ENCODE data around the gene ARHGAP26.

ARHGAP26 gene

DNA sequence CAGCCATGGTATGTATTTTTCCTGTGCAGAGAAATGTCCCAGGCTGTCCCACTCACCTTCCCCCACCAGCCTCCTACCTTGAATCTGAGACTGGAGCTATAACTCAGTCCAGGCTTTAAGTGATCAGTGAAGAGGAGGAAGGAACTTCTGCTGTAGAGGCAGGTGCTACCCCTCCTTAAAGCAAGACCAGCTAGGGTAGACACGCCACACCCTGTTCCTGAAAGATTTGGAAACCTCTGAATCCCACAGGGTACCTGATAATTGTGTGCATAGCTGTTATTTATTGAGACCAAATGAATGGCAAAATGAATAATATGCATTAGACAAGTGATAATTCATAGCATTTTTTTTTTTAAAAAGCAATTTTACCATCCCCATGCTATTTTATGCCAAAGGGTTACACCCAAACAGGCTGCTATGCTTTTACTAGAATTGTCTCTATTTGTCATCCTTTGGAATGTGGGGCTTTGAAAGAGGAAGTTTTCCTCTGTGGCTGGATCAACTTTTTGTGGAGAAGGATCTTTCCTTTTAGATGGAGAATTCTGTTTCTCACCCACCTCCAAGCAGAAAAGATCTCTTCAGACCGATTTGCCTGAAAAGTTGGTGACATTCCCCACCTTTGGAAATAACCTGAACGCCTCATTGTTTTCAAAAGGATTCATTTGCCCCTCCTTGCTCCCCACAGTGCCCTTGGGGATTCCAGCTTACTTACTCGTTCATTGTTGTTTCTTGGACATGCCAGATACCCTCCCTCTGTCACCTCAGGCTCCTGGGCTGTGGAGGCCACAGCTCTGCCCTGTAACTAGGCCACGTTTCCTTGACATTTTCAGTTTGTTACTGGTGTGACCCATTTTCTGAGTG lies 384.6 kb downstream of the ARHGAP26 start:
- DNase-seq, result no peak

DNA sequence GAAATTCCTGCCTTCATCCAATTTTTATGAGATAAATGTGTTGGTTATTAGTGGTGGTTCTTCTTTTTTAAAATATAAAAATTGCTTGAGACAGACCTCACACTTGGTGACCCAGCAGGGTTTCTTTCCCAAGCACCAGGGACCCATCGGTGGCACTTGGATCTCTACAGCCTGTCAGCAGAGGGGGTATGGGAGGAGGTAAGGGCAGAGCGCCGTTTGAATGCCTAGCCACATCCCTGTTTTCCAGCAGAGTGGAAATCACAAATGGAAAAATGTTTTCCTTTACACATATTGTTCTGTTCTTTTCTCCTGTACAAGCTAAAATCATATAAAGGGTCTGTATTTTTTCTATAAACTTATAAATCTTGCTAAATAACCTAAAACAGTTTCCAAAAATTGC lies 385.3 kb downstream of the ARHGAP26 start:
- no peak for DNase-seq

DNA sequence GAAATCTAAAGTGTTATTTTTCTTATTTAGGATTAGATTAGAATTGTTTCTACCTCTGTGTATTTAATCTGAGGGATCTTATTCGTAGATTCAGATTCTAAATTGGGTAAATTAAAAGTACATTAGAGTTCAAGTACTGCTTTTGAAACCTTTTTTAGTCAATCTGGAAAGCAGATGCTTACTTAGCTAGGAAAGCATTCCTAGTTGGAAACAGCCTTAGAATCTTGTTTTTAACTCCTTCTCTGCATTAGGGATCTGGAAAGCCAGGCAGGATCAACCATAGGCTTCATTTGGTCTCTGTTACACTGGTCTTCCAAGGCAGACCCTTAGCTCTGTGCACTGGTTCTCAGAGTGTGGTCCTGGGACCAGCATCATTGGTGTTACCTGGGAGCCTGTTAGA lies 385.9 kb downstream of the ARHGAP26 start:
- no peak for DNase-seq

DNA sequence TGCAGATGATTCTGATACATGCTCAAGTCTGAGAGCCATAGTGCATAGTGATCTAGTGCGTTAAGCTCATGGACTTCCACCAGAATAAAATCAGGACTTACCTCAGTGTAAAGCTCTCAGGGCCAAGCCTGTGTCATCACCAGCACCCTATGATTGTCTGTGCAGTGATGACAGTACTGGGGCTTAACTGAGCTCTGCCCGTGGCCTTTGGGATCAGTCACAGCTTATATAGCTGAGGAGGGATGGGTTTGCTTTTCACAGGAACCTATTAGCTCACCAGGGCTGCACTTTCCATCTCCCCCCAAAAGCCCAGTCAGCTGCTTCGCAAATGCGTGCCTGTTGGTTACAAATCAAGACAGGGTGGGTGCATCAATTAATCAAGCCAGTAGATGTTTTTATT lies 386.4 kb downstream of the ARHGAP26 start:
- no peak for DNase-seq

DNA sequence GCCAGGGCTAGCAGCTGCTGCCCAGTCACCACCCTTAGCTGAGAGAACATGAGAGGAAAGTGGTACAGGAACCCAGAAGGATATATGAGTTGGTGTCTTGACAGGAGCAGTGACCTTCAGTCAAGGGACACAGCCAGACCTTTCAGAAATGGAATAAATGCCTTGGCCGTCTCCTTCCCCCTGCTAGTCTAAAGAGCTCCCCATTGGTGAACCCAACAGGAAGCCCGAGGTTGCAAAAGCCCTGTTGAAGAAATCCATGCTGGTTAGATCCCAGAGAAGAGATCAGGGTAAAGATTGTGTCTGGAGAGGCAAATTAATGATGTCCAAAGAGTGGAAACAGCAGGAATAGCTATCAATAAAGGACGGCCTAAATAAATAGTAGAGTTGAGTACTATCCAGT lies 388.9 kb downstream of the ARHGAP26 start:
- DNase-seq, result no peak

DNA sequence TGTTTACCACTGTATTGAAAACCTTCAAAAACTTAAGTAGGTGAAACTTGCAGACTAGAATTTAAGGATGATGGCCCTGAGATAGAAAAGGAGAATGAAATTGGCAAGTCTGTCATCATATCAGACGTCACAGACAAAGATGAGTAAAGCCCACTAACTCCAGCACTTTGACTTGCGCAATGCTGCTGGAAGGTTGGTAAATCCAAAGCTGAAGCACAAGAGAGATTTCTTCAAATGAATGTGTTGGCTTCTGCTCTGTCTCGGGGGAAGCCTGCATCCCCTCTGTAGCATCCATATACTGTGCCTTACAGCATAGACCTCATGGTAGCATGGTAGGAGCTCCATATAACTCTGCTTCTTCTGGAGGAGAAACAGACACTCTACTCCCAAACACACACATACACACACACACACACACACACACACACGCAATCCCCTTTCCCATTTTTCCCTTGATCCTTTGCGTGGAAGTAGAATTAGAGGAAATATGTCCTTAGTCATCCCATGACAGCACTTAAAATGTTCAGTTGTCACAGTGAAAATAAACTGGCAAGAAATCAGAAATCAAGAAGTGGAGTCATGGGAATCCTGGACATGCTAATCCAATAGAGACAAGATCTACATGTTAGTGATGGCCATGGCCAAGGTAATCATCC lies 391.8 kb downstream of the ARHGAP26 start:
- DNase-seq, result no peak

DNA sequence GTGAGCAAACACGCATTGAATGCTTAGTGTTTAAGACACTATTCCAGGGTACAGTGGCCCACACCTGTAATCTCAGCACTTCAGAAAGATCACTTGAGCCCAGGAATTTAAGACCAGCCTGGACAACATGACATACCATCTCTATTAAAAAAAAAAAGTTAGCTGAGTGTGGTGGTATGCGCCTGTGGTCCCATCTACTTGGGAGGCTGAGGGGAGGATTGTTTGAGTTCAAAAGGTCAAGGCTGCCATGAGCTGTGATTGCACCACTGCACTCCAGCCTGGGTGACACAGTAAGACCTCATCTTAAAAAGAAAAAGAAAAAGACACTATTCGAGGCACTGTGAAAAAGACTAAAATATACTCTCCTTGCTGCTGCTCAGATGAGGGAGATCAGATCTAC lies 392.6 kb downstream of the ARHGAP26 start:
- no peak for DNase-seq

DNA sequence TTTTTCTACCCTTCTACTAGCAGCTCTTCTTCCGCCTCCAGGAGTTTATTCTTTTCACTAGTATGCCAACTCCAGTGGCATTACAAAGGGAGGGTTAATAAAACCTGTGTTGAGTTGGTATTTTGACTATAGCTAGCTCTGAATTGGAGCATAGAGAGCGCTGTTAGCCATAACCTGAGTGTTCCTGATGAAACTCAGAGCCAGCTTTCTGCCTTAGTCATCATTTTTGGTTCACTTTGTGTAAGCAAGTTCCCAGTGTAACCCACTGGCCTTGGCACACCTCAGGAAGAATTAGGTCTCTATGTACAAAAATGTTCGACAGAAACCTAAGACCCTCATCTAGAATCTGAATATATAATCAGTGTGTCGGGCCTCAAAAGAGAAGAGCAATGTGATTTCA lies 394.4 kb downstream of the ARHGAP26 start:
- DNase-seq, result no peak

DNA sequence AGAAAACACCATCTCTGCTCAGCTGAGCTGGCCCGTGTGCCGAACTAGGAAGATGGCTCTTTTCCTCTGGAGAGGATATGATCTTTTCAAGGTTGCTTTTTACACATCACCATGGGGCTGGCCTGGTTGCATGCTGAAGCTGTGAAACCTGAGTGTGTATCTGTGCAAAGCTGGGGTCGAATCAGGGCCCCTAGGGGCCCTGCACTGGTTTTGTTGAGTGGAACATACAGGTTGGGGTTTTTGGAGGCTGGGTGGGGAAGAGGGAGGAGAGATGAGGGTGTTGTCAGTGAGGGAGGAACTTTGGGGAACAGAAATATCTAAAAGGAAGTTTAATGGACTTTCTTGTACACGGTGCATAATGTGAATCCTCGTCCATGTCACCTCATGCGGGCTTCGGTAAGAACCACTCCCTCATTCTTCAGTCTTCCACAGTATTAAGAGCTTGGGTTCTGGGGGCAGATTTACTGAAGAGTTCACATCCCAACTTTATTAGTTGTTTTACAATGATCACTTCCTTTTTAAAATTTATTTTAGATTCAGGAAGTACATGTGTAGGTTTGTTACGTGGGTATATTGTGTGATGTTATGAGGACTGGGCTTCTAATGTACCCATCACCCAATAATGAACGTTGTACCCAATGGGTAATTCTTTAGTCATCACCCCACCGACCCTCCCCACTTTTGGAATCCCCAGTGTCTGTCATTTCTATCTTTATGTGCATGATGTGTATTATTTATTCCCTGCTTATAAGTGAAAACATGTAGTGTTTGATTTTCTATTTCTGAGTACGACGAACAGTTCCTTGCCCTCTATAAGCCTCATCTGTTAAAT lies 395.1 kb downstream of the ARHGAP26 start:
- DNase-seq, result no peak

DNA sequence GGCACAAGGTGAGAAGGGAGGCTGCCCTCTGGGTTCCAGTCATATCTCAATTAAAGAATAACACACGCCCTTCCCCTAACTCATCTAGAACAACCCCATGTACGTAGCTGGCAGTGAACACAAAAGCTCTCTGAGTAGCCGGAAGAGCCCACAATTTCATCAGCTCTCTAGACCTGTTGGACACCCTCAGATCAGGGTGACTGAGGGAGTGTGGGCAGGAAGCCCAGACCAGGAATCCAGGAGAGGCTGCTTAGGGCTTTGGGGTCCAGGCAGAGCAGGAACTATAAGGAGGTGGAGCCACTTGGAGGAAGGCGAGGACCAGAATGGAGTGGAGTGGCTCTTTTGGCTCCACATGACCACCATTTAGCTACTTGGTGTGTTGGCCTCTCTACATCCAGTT lies 395.9 kb downstream of the ARHGAP26 start:
- DNase-seq, result no peak

DNA sequence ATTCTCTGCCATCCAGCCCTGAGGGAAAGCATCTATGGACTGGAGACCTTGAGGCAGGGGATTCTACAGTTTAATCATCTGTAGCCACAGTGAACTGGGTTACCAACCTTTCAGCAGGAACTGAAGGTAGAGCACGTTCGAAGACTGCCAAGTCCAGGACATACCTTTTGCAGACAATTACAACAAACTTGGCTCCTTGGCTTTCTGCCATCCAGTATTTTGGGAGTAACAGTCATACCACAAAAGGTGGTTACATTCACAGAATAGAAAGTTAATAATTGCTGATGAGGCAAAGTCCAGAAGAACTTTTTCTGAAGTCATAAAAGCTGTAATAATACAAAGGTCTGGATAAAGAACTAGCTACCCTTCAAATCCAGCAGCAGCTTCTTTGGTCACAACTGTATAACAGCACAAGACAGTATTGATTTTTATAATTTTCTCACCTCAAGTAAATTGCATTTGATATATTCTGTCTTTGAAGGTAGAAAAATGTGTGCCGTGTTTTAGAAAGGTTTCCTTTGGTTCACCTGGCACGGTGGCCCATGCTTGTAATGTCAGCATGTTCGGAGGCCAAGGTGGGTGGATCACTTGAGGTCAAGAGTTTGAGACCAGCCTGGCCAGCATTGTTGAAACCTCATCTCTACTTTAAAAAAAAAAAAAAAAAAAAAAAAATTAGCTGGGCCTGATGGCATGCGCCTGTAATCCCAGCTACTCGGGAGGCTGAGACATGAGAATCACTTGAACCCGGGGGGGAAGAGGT lies 396.7 kb downstream of the ARHGAP26 start:
- no peak for DNase-seq

DNA sequence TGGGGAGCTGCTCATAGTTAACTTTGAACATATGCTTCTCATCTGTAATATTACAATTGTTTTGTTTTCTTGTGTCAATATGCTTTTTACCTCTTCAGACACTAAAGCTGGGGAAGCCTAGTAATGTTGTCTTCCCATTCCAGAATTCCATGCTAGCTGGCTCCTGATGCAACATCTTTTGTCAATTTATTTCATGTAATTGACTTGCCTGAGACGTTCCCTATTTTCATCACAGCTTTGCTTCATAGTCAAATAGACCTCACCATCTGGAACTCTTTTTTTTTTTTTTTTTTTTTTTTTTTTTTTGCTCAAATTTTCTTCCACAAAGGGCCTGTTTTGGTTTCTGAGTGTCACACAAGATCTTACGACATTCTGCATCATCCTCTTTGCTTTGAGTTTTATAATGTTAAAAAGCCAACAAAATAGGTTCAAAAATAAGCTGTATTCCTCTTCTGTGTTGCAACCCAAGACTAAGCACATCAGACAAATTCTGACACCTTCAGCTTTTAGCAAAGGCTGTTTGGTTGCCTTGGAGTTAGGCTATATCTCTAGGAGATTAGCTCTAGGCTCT lies 398.1 kb downstream of the ARHGAP26 start:
- no peak for DNase-seq

DNA sequence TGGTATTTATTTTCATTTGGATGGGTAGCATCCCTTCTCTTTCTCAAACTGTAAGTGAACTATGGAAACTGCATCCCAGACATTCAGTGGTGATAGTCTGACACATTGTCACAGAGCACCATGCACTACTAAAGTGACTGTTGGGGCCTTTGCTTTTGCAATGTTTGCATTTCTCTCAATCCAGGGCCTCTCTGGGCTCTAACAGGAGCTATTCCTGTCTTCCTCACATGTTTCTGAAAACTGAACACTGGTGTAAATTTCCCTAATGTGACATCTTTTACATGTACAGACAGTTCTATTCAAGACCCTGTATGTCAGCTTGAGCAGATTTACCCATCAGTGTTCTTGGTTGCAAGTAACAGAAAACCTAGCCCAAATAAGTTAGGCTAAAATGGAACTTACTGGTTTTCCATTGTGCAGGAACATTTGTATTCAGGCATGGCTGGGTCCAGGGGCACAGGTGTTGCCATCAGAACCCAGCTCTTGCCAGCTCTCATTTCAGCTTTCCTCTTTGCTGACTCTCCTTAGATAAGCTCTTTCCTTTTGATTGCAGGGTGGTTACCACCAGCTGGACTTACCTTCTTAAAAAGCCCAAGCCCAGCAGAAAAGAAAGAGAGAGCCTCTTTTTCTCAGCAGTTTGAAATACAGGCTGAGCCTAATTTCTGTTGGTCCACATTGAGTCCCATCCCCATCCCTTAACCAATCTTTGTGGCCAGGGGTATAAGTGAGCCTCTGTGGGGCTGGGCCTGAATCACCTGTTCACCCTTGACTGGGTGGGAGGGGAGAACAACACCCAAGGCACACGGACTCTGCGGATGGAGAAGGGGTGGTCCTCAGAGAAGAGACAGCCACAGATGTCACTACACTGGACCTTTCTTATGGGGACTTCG lies 399.0 kb downstream of the ARHGAP26 start:
- no peak for DNase-seq

DNA sequence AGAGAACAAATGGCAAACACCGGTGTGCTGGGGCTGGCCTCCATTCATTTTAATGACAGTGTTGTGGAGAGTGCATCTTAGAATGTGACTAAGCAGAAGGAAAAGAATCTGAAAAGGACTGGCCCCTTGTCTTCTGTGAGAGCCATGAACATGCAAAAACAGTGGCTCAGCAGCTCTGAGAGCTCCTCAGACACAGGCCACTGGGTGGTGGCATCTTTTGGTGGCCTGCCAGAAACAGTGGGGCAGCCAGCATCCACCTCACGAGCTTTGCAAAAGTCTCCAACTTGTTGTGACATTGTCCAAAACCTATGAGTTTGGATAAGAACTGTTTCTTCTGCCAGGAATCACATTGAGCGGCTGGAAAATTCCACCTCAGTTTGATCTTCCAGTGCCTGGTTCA lies 399.9 kb downstream of the ARHGAP26 start:
- no peak for DNase-seq

DNA sequence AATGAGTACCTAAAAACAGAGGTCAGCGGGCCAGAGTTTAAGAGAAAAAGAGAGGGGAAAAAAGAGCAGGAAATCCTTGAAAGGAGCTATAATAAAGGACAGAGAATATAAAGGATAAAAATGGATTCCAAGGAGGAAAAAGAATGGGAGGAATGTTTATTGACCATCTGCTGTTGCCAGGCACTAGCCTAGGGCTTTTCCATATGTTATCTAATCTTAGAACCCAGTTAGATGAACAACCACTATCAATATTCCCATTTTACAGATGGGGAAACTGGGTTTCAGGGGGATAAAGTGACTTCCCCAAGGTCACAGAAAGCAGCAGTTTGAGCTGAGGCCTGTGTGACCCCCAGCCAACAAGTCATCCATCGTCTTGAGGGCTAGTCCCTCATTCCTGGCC lies 400.8 kb downstream of the ARHGAP26 start:
- no peak for DNase-seq

DNA sequence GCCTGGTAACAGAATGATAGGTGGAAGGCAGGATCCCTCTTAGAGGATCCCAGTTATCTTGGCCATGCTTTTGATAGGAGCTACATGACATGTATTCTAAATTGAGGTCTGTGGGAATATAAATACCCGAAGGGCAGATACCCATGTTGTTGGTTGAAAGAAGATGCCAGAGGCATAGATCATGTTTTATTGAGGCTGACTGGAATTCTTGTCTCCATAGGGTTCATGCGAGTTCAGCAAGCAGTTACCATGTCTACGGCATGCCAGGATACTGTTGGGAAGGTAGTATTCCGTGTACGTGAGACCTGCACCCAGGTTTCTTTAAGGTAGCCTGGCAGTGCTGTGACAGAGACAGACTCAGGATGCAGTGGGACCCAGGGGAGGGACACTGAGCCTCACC lies 402.6 kb downstream of the ARHGAP26 start:
- no peak for DNase-seq

DNA sequence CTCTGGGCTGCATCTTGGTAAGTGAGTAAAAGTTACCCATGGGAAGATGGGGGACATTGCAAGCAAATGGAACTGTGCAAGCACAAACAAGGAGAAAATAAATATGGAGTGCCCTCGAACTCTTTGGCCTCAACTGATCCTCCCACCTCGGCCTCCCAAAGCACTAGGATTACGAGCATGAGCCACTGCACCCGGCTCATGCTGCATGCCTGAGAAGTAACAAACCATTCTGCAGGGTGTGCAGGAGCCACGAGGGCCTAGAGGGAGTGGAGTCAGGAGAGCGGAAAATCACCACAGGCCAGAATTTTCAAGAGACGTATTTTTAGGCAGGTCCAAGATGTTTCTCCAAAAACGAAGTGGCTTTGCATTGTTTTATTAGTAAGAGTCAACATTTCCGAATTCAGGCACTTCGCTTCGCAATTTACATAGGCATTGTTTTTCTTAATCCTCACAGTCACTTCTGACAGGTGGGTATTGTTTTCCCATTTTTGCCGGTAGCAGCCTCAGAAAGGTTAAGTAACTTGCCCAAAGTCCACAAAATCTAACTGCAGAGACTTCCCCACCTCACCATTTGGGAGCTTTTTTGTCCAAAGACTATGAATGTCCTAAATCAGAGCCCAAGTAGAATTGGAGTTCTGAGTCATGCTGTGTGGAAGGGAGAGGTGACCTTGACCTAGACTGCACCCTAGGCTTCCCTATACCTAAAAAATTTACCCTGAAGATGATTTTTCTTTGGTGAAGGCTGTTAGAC lies 403.1 kb downstream of the ARHGAP26 start:
- no peak for DNase-seq

DNA sequence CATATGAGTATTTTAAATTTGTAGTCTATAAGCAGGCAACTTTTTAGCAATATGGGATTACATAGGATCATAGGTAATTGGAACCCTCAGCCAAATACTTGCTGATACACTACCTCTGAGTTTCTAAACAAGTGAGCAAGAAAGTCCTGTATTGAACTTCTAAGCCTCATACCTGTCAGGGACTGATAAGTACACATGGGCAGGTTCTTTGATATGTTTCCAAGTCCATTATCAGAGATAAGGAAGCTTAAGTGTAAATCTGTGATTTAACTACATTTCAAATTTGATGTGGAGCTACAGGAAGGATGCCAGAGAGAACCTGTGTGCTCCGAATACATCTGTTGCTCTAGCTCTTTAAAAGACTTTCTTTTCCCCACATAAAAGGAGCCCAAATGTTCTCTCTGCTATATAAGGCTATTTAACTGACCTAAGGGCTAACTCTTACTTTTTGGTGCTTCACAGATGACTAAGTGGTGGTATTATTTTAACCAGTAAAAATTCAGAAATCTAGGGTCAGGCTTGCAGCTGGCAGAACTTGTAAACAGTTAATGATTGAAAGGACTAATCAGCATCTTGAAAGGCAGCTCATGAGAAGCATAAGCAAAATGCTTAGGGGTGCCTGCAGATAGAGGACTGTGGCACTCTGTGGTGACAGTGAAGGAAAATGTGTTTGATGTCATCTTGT lies 404.7 kb downstream of the ARHGAP26 start:
- DNase-seq, result no peak

DNA sequence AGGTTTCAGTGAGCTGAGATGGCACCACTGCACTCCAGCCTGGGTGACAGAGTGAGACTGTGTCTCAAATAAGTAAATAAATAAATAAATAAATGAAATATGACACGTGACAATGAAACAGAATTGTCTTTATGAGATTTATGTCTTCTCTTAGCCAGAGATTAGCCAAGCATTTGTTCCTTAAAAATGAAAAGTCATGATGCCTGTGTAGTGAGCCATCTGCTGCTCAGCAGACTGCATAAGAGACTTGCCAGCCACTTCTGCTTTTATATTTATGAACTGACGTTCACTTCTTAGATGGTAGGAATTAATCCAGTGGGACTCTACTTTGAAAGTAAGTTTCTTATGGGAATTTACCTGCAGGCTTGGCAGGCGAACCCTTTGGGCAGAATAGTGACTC lies 405.9 kb downstream of the ARHGAP26 start:
- no peak for DNase-seq
